ENCODE measurements around the gene ATF2. TPM values are rescaled to one million over a fixed set of nuclear protein-coding genes. Genes with fewer than 3 reads are reported as not detected.
A peak's percentile ranks its signal among the peaks of the same experiment; 100 is the strongest.

The ATF2 gene
- total and polyA plus RNA-seq, 2 donors (not counting 1 experiment from before 2014, with no cell fraction given), result 52.7 to 64.5 TPM

GRCh38 chr2:175054340-175054739, 113.7 kb downstream of the ATF2 start:
- H3K27me3 ChIP-seq (ENCODE audit: control insufficient read depth, insufficient read depth, low read length), result no peaks in the 10 kb centered on the region
- H3K9me3 ChIP-seq (ENCODE audit: control insufficient read depth, insufficient read depth, low read depth, low read length), result no peaks in the 10 kb centered on the region
- TF ChIP-seq CTCF (conservative IDR thresholded peaks at IDR 0.05 in 1 of 2, IDR thresholded peaks at IDR 0.05 in 1 of 2; ENCODE audit: low read depth in 1 of 2, low read length in 2 of 2), result no peak
- no peaks in the 10 kb centered on the region for H4K20me1 ChIP-seq (ENCODE audit: control insufficient read depth, extremely low read depth, insufficient read depth, low read length)
- no peaks in the 10 kb centered on the region for H3K4me1 ChIP-seq (ENCODE audit: control insufficient read depth, extremely low read depth, insufficient read depth, low read length)
- no peak overlapping the region for H3K9ac ChIP-seq (ENCODE audit: insufficient read depth, low read length)
- no peak overlapping the region for H3K27ac ChIP-seq (ENCODE audit: insufficient read depth, low read length)
- no peak overlapping the region for H2AFZ ChIP-seq (ENCODE audit: low read length)
- H3K79me2 ChIP-seq (ENCODE audit: control insufficient read depth, insufficient read depth, low read length), result no peaks in the 10 kb centered on the region
- no peak overlapping the region for H3K4me2 ChIP-seq (ENCODE audit: extremely low read depth, insufficient read depth, low read length)
- DNase-seq (ENCODE audit: low read depth in 2 of 2), result no peak
- no peaks in the 10 kb centered on the region for H3K36me3 ChIP-seq (ENCODE audit: control insufficient read depth, insufficient read depth, low read length)
- H3K4me3 ChIP-seq (replicated peaks in 1 of 4; ENCODE audit: control extremely low read depth in 1 of 4, insufficient read depth in 1 of 4, low read depth in 3 of 4, low read length in 4 of 4), result no peak overlapping the region

- Histone ChIP-seq H3K4me3 (replicated peaks in 1 of 4; ENCODE audit: control extremely low read depth in 1 of 4, insufficient read depth in 1 of 4, low read depth in 3 of 4, low read length in 4 of 4) (no peak overlapping the region), H3K79me2 (ENCODE audit: control insufficient read depth, insufficient read depth, low read length) (no peaks in the 10 kb centered on the region), H3K36me3 (ENCODE audit: control insufficient read depth, insufficient read depth, low read length) (no peaks in the 10 kb centered on the region), H3K27ac (ENCODE audit: insufficient read depth, low read length) (no peak overlapping the region), H3K4me1 (ENCODE audit: control insufficient read depth, extremely low read depth, insufficient read depth, low read length) (no peaks in the 10 kb centered on the region), H2AFZ (ENCODE audit: low read length) (no peak overlapping the region), H4K20me1 (ENCODE audit: control insufficient read depth, extremely low read depth, insufficient read depth, low read length) (no peaks in the 10 kb centered on the region), H3K27me3 (ENCODE audit: control insufficient read depth, insufficient read depth, low read length) (no peaks in the 10 kb centered on the region), H3K9me3 (ENCODE audit: control insufficient read depth, insufficient read depth, low read depth, low read length) (no peaks in the 10 kb centered on the region), H3K4me2 (ENCODE audit: extremely low read depth, insufficient read depth, low read length) (no peak overlapping the region), H3K9ac (ENCODE audit: insufficient read depth, low read length) (no peak overlapping the region)
- DNase-seq (ENCODE audit: low read depth in 2 of 2), result peak in 1 of 2 donors; percentile 17
- TF ChIP-seq EZH2 (IDR thresholded peaks at IDR 0.05; ENCODE audit: low read length, missing control alignments) (no peak), CTCF (conservative IDR thresholded peaks at IDR 0.05 in 1 of 2, IDR thresholded peaks at IDR 0.05 in 1 of 2; ENCODE audit: low read depth in 1 of 2, low read length in 2 of 2) (no peak)
Measured at GRCh38 chr2:175049661-175050060, 118.3 kb downstream of the ATF2 start.

- no peak overlapping the region for H2AFZ ChIP-seq (ENCODE audit: low read length)
- H3K4me2 ChIP-seq (ENCODE audit: extremely low read depth, insufficient read depth, low read length), result no peak overlapping the region
- H3K27ac ChIP-seq (ENCODE audit: insufficient read depth, low read length), result no peak overlapping the region
- TF ChIP-seq EZH2 (IDR thresholded peaks at IDR 0.05; ENCODE audit: low read length, missing control alignments) (no peak), CTCF (conservative IDR thresholded peaks at IDR 0.05 in 1 of 2, IDR thresholded peaks at IDR 0.05 in 1 of 2; ENCODE audit: low read depth in 1 of 2, low read length in 2 of 2) (no peak)
- no peaks in the 10 kb centered on the region for H3K4me1 ChIP-seq (ENCODE audit: control insufficient read depth, extremely low read depth, insufficient read depth, low read length)
- DNase-seq (ENCODE audit: low read depth in 2 of 2), result no peak
- no peak overlapping the region for H3K4me3 ChIP-seq (replicated peaks in 1 of 4; ENCODE audit: control extremely low read depth in 1 of 4, insufficient read depth in 1 of 4, low read depth in 3 of 4, low read length in 4 of 4)
- no peaks in the 10 kb centered on the region for H3K27me3 ChIP-seq (ENCODE audit: control insufficient read depth, insufficient read depth, low read length)
- H3K9me3 ChIP-seq (ENCODE audit: control insufficient read depth, insufficient read depth, low read depth, low read length), result no peaks in the 10 kb centered on the region
- H3K36me3 ChIP-seq (ENCODE audit: control insufficient read depth, insufficient read depth, low read length), result no peaks in the 10 kb centered on the region
- no peaks in the 10 kb centered on the region for H4K20me1 ChIP-seq (ENCODE audit: control insufficient read depth, extremely low read depth, insufficient read depth, low read length)
- H3K79me2 ChIP-seq (ENCODE audit: control insufficient read depth, insufficient read depth, low read length), result no peaks in the 10 kb centered on the region
- H3K9ac ChIP-seq (ENCODE audit: insufficient read depth, low read length), result no peak overlapping the region
Measured at GRCh38 chr2:175048275-175048674, 119.7 kb downstream of the ATF2 start.
